ENCODE data around the gene PIEZO1. TPM values are rescaled to one million over a fixed set of nuclear protein-coding genes. Genes with fewer than 3 reads are reported as not detected.
A peak's percentile ranks its signal among the peaks of the same experiment; 100 is the strongest.

Gene PIEZO1
- total and polyA plus RNA-seq, 10 of the 15 experiments (the other 5 are each of a cell fraction or from before 2014, with no cell fraction given) = 1.3 to 169 (median 33.4) TPM

DNA sequence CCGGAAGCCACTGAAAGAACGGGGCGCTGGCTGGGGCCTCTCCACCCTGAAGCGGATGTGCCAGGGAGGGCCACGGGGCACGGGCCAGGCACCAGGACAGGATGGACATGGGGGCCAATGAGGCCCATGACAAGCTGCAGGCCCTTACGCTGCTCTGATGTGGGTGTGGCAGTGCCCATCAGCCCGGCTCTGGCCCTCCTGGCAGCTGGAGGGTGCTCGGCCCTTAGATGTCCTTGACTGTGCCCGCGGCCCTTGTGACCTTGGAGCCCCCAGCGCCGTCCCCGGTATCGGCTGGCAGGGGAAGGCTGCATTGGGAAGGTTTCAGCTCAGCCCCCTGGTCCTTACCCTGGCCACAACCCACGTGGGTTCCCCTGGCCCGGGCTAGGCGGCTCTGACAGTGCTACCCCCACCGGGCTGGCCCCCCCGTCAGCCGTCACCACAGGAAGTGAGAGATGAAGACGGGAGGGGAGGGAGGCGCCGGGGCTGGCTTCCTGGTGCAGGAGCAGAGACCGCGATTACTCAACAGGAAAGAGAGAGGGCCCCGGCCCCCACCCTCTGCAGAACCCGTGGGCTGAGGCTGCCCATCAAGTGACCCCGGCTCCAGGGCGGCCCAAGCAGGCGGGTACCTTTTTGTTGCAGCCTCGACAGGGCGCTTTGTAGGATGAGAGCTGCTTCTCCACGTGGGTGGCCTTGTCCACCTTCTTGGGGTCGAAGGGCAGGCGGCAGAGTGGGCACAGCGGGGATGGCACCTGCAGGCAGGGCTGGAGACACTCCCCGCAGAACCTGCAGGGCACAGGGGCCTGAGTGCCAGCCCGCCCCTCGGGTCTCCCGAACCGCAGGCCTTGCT is 84.2 kb downstream of the PIEZO1 start (continued):
- TF ChIP-seq, protein P1, sequence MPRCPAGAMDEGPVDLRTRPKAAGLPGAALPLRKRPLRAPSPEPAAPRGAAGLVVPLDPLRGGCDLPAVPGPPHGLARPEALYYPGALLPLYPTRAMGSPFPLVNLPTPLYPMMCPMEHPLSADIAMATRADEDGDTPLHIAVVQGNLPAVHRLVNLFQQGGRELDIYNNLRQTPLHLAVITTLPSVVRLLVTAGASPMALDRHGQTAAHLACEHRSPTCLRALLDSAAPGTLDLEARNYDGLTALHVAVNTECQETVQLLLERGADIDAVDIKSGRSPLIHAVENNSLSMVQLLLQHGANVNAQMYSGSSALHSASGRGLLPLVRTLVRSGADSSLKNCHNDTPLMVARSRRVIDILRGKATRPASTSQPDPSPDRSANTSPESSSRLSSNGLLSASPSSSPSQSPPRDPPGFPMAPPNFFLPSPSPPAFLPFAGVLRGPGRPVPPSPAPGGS (IDR thresholded peaks at IDR 0.05; ENCODE audit: borderline replicate concordance, insufficient read depth, low read depth, low read length, poor library complexity, severe bottlenecking) = peak; percentile 44
- TF ChIP-seq KDM1A (IDR thresholded peaks at IDR 0.05; ENCODE audit: borderline replicate concordance) (no peak), SIX5 (IDR thresholded peaks at IDR 0.05; ENCODE audit: low read depth, low read length, severe bottlenecking) (no peak), NRF1 (conservative IDR thresholded peaks at IDR 0.05; ENCODE audit: low read depth, low read length) (no peak), RUNX3 (IDR thresholded peaks at IDR 0.05; ENCODE audit: low read length) (peak; percentile 87), MEF2B (IDR thresholded peaks at IDR 0.05; ENCODE audit: partially characterized antibody, poor library complexity, severe bottlenecking) (peak; percentile 13), STAT3 (IDR thresholded peaks at IDR 0.05; ENCODE audit: low read depth, low read length) (no peak), HDAC6 (IDR thresholded peaks at IDR 0.05; ENCODE audit: unreplicated experiment) (no peak), RBBP5 (conservative IDR thresholded peaks at IDR 0.05) (no peak), ZNF207 (IDR thresholded peaks at IDR 0.05; ENCODE audit: borderline replicate concordance) (no peak), GATAD2B (conservative IDR thresholded peaks at IDR 0.05; ENCODE audit: low read depth) (peak; percentile 94), RFX5 (IDR thresholded peaks at IDR 0.05; ENCODE audit: low read depth, low read length) (0 out of 2 replicates have a peak, but pooled peaks have one; percentile 42)

All from GM12878 (cell line).